GM18867 (cell line): ENCODE measurements around the gene STX4.
A peak's percentile ranks its signal among the peaks of the same experiment; 100 is the strongest.
"Not testable (repeated sequence)": the region's sequence is repeated elsewhere in the genome, so short reads cannot be mapped to it uniquely, and the experiment has no call there.

Source experiments
- ATAC-seq: cut with Tn5 transposase; IDR thresholded peaks from one replicate; pipeline ENCODE4 v1.9.1; 2021; ENCODE audit warnings: mild to moderate bottlenecking, moderate library complexity; ENCODE audit not compliant: unreplicated experiment

STX4 gene

GRCh38 chr16:31013292-31013691, 20.1 kb upstream of the STX4 start:
- not testable (repeated sequence) for ATAC-seq

- ATAC-seq, result no peak
Observed at GRCh38 chr16:31016018-31016417, 17.3 kb upstream of the STX4 start.

GRCh38 chr16:31017756-31018155, 15.6 kb upstream of the STX4 start:
- ATAC-seq, result not testable (repeated sequence)

GRCh38 chr16:31020536-31020935, 12.8 kb upstream of the STX4 start:
- ATAC-seq, result no peak

- no peak for ATAC-seq
Observed at GRCh38 chr16:31022544-31023251, 10.7 kb upstream of the STX4 start.

GRCh38 chr16:31023252-31023602, 10.1 kb upstream of the STX4 start:
- no peak for ATAC-seq

- no peak for ATAC-seq
Observed at GRCh38 chr16:31023627-31024226, 9.6 kb upstream of the STX4 start.

GRCh38 chr16:31025339-31025738, 8.0 kb upstream of the STX4 start:
- no peak for ATAC-seq

- no peak for ATAC-seq
Observed at GRCh38 chr16:31029272-31029671, 4.1 kb upstream of the STX4 start.

- no peak for ATAC-seq
Observed at GRCh38 chr16:31031276-31031675, 2.1 kb upstream of the STX4 start.

- peak; percentile 37 for ATAC-seq
Observed at GRCh38 chr16:31033709-31034492, 543 bp downstream of the STX4 start.

GRCh38 chr16:31036691-31037090, 3.3 kb downstream of the STX4 start:
- ATAC-seq, result no peak

- ATAC-seq, result no peak
Observed at GRCh38 chr16:31038993-31039392, 5.6 kb downstream of the STX4 start.

GRCh38 chr16:31042866-31043265, 9.5 kb downstream of the STX4 start:
- ATAC-seq, result no peak

- no peak for ATAC-seq
Observed at GRCh38 chr16:31043352-31043751, 10.0 kb downstream of the STX4 start.

- no peak for ATAC-seq
Observed at GRCh38 chr16:31043898-31044481, 10.6 kb downstream of the STX4 start.

GRCh38 chr16:31050280-31051030, 17.1 kb downstream of the STX4 start:
- ATAC-seq, result no peak

GRCh38 chr16:31052114-31052513, 18.8 kb downstream of the STX4 start:
- no peak for ATAC-seq

GRCh38 chr16:31055613-31056012, 22.3 kb downstream of the STX4 start:
- no peak for ATAC-seq

GRCh38 chr16:31061126-31061812, 27.9 kb downstream of the STX4 start:
- ATAC-seq, result no peak
